ENCODE results near the gene RIF1.

The RIF1 gene

DNA sequence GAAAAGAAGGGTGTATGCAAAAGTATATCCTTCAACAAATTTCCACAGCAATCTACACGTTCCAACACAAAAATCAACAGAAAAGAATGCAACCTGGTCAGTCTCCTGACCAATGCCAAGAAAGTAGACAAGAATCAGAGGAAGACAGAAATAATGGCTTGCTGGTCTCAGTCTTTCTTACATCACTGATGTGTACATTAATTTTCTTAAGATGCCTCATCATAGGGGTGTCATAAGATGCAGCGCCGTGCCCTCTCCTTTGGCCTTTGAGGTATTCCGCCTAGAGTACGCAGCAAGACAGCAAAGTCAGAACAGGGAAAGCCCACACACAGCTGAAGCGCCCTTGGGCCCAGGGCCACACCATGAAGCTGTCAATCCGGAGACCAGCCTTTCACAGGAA is 112.9 kb downstream of the RIF1 start:
- DNase-seq: no peak

DNA sequence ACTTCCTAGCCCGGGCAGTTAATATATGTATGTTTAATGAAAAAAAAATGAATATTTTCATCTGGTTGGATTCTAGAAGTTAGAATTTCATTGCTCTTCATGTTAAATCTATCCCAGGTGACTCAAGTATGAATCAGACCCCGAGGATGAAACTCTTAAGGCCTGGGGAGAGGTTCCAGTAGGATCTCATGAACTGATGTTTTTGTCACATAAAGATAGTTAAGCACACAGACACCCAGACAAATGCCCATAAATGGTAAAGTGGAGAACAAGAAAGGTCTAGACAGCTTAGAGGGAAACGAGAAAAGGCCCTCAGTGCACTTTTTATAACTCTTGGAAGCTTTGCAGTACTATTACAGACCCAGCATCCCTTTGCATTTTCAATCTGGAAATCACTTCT is 114.1 kb downstream of the RIF1 start:
- DNase-seq: no peak

DNA sequence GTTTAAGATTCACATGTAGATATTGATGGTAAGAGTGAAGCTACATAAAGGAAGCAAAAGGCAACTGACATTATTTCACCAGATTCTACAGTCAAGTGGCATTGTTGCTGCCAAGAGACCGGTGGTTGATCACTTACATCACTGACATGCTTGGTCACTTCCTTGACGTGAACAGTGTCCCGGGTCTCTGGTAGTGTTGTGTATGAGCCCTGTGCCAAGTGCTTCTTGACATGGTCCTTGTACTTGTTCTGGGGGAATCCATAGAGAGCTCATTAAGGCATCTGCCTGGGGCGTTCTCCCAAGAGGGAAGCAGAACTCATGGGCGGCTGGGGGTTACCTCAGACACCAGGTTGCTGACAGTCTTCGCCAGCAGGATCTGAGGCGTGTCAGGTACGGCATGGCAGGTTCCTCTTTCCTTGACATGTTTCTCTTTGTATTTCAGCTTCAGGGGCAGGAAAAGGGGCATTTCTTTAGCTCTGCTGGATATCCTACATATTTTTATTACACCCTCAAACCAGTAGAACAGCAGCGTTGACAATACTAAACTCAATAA is 116.2 kb downstream of the RIF1 start:
- no peak for DNase-seq

DNA sequence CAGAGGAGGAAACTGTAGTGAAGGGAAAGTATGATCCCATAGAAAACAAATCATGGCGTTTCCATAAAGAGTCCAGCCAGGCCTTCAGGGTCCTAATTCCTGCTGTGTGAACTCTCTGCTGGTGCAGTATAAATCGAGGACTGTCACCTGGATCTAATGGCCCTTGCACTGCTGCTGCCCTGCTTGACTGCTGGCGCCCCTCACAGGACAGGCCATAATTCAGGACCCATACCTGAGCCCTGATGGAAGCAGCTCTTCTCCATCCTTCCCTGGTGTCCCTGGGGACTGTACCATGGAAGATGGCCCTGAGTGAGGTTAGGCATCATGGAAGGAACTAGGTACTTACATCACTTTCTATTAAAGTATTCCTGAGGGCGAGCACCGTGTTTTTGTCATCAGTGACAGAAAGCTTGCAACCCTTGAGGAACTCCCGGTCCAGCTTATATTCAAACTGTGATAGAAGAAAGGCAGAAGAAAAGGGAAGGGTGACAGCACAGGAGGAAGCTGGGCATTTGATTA is 116.9 kb downstream of the RIF1 start:
- DNase-seq: no peak
